GM19193 (cell line): Measurements from ENCODE around the gene BRAP.

Source experiments
- POLR2A ChIP-seq: IDR thresholded peaks from 4 replicates; pipeline ENCODE4 v1.6.1; 2011; ENCODE audit not compliant: insufficient read depth, insufficient read length; ENCODE audit errors: extremely low read depth

BRAP gene

DNA sequence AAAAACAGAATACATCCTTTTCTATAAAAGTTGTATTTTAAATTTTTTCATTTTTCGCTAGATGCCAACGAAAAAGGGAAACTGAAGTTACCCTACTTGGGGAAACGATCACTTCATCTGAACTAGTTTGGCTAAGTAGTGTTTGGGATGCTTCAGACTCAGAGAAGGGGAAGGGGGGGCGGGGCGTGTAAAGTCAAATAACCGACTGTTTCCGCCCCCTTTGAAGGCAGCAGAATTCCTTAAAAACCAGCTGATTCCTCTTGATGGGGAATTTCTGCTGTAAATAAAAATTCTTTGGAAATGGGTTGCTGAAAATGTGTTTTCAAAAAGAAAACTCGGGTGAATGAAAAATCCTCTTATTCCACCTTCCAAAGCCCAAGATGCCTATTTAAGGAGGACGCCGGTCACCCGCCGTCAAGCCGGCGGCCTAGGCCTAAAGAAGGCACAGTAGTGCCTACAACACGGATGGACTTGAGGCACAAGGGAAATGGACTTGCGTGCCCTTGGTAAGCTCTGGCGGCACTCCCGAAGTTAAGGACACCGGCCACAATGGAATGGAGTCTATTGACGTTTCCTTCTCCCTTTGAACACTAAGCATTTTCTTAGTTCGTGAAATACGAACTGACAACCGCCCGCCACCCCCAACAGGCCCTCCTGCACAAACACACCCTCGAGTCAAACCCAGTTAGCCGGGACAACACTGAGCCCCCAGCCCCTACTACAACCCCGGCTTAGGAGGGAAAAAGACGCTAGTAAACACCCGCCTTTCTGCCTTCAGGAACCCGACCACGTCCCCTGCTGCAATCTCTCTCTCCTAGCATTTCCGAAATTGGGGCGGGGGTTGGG, 88.5 kb downstream of the BRAP start:
- TF ChIP-seq POLR2A: no peak
